Vagina (tissue), 2 donors: ENCODE data around the gene RNU5D-1.

Source experiments
- POLR2AphosphoS5 ChIP-seq, 2 donors: sonication (generic); formaldehyde crosslinking; IDR thresholded peaks; one replicate each; pipeline ENCODE4 v1.9.0; 2017; ENCODE audit warnings: antibody characterized with exemption in 2 of 2, mild to moderate bottlenecking in 2 of 2, low read depth in 1 of 2; ENCODE audit not compliant: insufficient read depth in 1 of 2
- TF ChIP-seq, protein P1 (sequence below), 3 experiments: fragments of 450-650 bp in 2 of 3; fragments of 200-600 bp in 1 of 3; sonication (generic) in 1 of 3; IDR thresholded peaks; one replicate each; pipeline ENCODE4 v1.5.1; 2017 to 2019; ENCODE audit warnings: antibody characterized with exemption in 3 of 3, mild to moderate bottlenecking in 2 of 3, moderate library complexity in 2 of 3

DNA sequence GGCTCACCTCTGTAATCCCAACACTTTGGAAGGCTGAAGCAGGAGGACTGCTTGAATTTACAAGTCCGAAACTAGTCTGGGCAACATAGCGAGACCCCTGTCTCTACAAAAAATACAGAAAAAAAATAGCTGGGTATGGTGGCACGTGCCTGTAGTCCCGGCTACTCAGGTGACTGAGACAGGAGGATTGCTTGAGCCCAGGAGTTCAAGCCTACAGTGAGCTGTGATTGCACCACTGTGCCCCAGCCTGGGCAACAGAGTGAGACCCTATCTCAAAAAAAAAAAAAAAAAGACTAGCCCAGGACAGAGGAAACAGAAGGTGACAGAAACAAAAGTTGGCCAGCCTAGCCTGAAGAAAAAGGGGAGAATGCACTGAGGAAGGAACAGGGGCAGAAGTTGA lies 35.3 kb downstream of the RNU5D-1 start:
- TF ChIP-seq, protein P1, sequence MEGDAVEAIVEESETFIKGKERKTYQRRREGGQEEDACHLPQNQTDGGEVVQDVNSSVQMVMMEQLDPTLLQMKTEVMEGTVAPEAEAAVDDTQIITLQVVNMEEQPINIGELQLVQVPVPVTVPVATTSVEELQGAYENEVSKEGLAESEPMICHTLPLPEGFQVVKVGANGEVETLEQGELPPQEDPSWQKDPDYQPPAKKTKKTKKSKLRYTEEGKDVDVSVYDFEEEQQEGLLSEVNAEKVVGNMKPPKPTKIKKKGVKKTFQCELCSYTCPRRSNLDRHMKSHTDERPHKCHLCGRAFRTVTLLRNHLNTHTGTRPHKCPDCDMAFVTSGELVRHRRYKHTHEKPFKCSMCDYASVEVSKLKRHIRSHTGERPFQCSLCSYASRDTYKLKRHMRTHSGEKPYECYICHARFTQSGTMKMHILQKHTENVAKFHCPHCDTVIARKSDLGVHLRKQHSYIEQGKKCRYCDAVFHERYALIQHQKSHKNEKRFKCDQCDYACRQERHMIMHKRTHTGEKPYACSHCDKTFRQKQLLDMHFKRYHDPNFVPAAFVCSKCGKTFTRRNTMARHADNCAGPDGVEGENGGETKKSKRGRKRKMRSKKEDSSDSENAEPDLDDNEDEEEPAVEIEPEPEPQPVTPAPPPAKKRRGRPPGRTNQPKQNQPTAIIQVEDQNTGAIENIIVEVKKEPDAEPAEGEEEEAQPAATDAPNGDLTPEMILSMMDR (IDR thresholded peaks at IDR 0.05), result no peak
- no peak for TF ChIP-seq POLR2AphosphoS5 (IDR thresholded peaks at IDR 0.05; ENCODE audit: insufficient read depth in 1 of 2, low read depth in 1 of 2)
